Measurements from ENCODE around the gene ANKRD13B.

Gene ANKRD13B

DNA sequence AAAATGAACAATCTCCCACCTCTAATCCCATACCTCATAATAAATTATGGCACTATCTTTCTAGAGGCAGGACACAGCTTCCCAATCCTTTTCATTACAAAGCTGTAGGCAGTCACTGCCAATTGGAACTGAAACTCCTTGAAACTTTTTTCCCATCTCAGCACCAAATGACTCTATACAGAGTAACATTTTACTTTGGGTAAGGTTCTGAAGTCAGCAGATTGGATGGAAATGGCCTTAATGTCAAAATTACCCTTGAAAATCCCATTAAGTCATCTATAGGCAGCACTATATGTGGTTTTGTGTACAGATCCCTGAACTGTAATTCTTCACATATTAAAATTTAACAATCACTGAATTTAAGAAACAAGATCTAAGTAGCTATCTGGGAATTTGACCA, 60.0 kb downstream of the ANKRD13B start:
- peak; percentile 48 for DNase-seq

GRCh38 chr17:29653995-29654714, 61.2 kb downstream of the ANKRD13B start:
- DNase-seq: no peak

- DNase-seq: no peak
Observed at GRCh38 chr17:29655323-29655722, 62.4 kb downstream of the ANKRD13B start.

DNA sequence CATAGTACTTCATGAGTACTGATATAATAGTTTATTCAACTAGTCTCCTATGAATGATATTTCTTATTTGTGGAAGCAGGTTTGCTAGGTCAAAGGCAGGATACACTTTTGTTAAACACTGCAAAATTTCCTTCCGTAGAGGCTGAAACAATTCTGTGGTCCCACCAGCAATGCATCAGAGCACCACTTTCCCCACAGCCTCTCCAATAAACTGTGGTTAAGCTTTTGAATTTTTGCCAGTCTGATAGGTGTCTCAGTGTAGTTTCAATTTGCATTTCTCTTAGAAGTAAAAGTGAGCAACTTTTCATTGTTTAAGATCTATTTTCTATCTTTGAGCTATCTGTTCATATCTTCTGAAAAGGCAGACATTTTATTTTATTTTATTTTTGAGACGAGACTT, 66.2 kb downstream of the ANKRD13B start:
- DNase-seq: no peak

- no peak for DNase-seq
Observed at GRCh38 chr17:29661213-29661612, 68.3 kb downstream of the ANKRD13B start.

- DNase-seq: no peak
Observed at GRCh38 chr17:29663155-29663554, 70.2 kb downstream of the ANKRD13B start.

All from inflammatory macrophage treated with lipopolysaccharide for 4 hours (primary cell).